Measurements from ENCODE around the gene CCDC192.

CCDC192 gene

DNA sequence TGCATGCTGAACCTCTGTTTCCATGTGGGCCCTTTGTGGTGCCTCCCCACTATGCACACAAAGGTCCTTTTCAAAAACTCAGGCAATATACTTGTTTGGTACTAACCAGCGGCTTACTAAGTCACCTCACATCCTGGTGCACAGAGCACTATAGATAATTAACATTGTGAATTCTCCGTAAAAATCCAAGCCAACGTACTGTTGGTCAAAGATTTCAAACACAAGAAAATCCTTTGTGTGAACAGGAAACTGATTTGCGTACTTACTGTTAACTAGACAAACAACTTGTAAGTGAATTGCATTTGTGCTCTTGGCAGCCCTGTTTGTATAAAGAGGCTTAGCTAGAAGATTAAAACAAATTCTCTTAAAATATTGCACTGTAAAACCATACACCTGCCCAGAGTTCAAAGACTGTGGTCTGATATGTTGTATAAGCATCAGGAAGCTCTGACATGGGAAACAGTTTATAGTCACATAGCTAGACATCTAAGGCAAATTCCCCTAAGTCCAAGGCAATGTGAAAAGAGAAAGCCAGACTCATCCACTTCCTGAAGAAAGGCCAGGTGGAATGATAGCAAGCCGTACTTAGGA, 255.3 kb downstream of the CCDC192 start:
- Histone ChIP-seq H3K27ac (ENCODE audit: low read depth, low read length, severe bottlenecking) (no peak overlapping the region), H3K4me1 (ENCODE audit: control insufficient read depth, insufficient read depth, low read length, poor library complexity, severe bottlenecking) (peaks cover 4% of the 10 kb centered on the region), H3K4me3 (ENCODE audit: extremely low read depth, insufficient read depth, low read length, poor library complexity, severe bottlenecking) (no peak overlapping the region), H3K9me3 (ENCODE audit: control insufficient read depth, low read length) (no peaks in the 10 kb centered on the region), H3K36me3 (ENCODE audit: control insufficient read depth, insufficient read depth, low read length) (no peaks in the 10 kb centered on the region)
- WGBS, 2 experiments (ENCODE audit: insufficient coverage in 2 of 2): 100% methylated on average over 2 to 4 of the region's 5 CpGs

DNA sequence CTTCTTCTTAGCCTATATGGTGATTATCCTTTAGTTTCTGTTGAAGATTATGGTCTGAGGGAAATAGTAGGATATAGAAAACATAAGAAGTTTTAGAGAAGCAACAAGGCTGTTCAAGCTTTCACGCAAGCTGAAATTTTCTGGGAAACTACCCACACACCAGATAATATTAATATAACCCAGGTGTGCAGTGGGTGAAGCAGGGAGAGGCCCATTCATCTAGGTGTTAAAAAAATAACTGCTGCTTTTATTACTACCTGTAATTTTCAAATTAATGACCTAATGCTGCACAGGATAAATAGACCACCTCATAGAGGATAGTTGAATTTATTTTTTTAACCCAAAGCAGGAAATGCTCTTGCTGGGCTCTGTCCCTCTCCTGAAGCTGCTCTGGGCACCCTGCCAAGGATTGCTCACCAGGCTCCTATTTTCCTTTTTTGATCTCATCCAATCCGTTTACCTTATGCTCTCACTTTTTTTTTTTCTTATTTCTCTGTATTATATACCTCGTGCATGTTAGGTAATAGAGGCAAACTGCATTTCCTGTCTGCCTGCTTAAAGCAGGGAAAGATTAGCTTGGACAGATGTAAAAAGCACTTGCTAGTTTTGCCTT, 256.1 kb downstream of the CCDC192 start:
- no CpG with 5 or more reads among the region's 3 CpGs for WGBS, 2 experiments (ENCODE audit: insufficient coverage in 2 of 2)
- H3K36me3 ChIP-seq (ENCODE audit: control insufficient read depth, insufficient read depth, low read length): no peaks in the 10 kb centered on the region

DNA sequence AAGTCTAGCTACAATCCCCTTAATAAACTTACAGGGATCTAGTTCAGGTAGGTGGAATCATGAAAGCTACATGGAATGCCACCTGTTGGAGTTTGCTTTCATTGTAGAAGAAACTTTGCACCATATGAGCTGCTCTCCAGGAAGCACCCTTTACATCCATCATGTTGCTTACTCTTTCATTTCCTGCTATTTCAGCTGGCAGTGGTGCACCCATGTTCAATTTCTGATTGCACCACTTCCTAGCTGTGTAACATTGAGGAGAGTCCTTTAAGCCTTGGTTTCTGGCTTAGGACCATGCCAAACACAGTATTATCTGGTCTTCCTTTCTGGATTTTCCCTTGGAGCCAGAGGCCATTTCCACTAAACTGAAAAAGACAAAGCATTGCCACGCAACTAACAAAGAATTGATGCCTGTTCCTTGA, 257.1 kb downstream of the CCDC192 start:
- Histone ChIP-seq H3K27ac (ENCODE audit: low read depth, low read length, severe bottlenecking) (no peak overlapping the region), H3K9me3 (ENCODE audit: control insufficient read depth, low read length) (no peaks in the 10 kb centered on the region), H3K4me1 (ENCODE audit: control insufficient read depth, insufficient read depth, low read length, poor library complexity, severe bottlenecking) (peaks cover 4% of the 10 kb centered on the region), H3K4me3 (ENCODE audit: extremely low read depth, insufficient read depth, low read length, poor library complexity, severe bottlenecking) (no peak overlapping the region), H3K36me3 (ENCODE audit: control insufficient read depth, insufficient read depth, low read length) (no peaks in the 10 kb centered on the region)
- 78% methylated on average over 1 of the region's 1 CpG for WGBS, 2 experiments (ENCODE audit: insufficient coverage in 2 of 2)

More for the DNA sequence above, 256.1 kb downstream of the CCDC192 start:
- H3K9me3 ChIP-seq (ENCODE audit: control insufficient read depth, low read length): no peaks in the 10 kb centered on the region
- peaks cover 4% of the 10 kb centered on the region for H3K4me1 ChIP-seq (ENCODE audit: control insufficient read depth, insufficient read depth, low read length, poor library complexity, severe bottlenecking)
- no peak overlapping the region for H3K27ac ChIP-seq (ENCODE audit: low read depth, low read length, severe bottlenecking)
- no peak overlapping the region for H3K4me3 ChIP-seq (ENCODE audit: extremely low read depth, insufficient read depth, low read length, poor library complexity, severe bottlenecking)

DNA sequence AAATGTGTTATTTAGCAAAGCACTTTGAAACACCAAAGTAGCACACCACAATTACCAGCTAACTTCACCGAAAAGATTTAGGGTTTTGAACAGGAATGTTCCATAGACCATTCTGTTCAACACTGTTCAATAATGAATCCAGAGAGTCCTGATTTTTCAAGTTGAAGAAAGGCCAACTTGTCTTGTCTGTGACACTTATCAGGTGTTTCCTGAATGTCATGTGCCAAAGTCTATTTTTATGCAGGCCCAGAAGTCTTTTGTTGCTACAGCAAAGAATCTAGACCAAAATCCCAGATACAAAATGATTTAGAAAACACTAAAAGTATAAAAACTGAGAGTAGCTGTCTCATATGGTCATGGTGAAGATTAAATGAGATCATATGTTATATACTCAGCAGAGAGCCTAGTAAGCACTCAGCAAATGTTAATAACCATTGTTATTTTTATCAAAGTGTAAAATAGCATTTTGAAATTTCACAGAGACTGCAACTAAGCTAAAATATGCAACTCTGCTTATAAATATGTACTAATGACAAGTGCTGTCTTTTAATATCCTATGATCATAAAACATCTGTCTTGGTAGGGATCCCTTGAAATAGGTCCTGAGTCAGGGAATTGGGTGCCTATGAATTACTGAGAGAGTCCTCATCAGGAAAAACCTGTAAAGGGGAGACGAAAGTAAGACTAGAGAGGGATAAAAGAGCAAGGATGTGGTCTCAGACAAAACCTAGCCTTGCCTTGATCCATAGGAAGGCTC, 258.0 kb downstream of the CCDC192 start:
- Histone ChIP-seq H3K36me3 (ENCODE audit: control insufficient read depth, insufficient read depth, low read length) (no peaks in the 10 kb centered on the region), H3K27ac (ENCODE audit: low read depth, low read length, severe bottlenecking) (no peak overlapping the region), H3K4me1 (ENCODE audit: control insufficient read depth, insufficient read depth, low read length, poor library complexity, severe bottlenecking) (peaks cover 4% of the 10 kb centered on the region), H3K9me3 (ENCODE audit: control insufficient read depth, low read length) (no peaks in the 10 kb centered on the region), H3K4me3 (ENCODE audit: extremely low read depth, insufficient read depth, low read length, poor library complexity, severe bottlenecking) (no peak overlapping the region)
- 90 to 92% methylated on average over 2 of the region's 2 CpGs for WGBS, 2 experiments (ENCODE audit: insufficient coverage in 2 of 2)

DNA sequence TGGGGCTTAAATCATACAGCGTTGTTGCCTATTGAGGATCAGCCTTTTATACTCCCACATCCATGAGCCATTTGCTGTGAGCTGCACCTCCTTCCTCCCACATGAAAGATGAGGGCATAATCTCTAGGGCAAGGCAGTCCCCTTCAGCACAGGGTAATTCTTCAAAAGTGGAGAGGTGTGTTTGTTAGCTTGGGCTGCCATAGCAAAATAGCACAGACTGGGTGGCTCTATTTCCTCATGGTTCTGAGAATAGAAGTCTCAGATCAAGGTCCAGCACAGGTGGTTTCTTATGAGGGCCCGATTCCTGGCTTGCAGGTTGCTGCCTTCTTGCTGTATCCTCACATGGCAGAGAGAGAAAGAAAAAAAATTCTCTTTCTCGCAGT, 258.6 kb downstream of the CCDC192 start:
- H3K9me3 ChIP-seq (ENCODE audit: control insufficient read depth, low read length): no peaks in the 10 kb centered on the region
- no peaks in the 10 kb centered on the region for H3K36me3 ChIP-seq (ENCODE audit: control insufficient read depth, insufficient read depth, low read length)
- 92 to 100% methylated on average over 1 to 2 of the region's 3 CpGs for WGBS, 2 experiments (ENCODE audit: insufficient coverage in 2 of 2)
- H3K4me1 ChIP-seq (ENCODE audit: control insufficient read depth, insufficient read depth, low read length, poor library complexity, severe bottlenecking): peaks cover 4% of the 10 kb centered on the region
- H3K27ac ChIP-seq (ENCODE audit: low read depth, low read length, severe bottlenecking): no peak overlapping the region
- H3K4me3 ChIP-seq (ENCODE audit: extremely low read depth, insufficient read depth, low read length, poor library complexity, severe bottlenecking): no peak overlapping the region

DNA sequence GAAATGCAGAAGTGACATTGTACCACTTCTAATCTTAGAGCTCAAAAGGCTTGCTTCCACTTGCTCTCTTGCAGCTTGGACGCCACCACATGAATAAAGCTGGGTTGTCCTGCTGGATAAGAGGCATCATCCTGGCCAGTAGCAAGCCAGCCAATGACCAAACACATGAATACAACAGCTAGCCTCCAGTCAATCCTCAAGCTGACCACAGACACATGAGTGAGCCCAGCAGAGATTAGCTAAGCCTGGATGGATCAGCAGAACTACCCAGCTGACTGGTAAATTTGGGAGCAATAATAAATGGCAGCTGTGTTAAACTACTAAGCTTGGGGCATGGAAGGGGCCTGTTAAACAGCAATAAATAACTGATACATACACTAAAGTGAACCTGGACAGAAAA, 259.3 kb downstream of the CCDC192 start:
- H3K27ac ChIP-seq (ENCODE audit: low read depth, low read length, severe bottlenecking): no peak overlapping the region
- H3K9me3 ChIP-seq (ENCODE audit: control insufficient read depth, low read length): no peaks in the 10 kb centered on the region
- 100% methylated on average over 1 of the region's 1 CpG; no CpG with 5 or more reads in 1 of the 2 experiments for WGBS, 2 experiments (ENCODE audit: insufficient coverage in 2 of 2)
- no peak overlapping the region for H3K4me3 ChIP-seq (ENCODE audit: extremely low read depth, insufficient read depth, low read length, poor library complexity, severe bottlenecking)
- peaks cover 4% of the 10 kb centered on the region for H3K4me1 ChIP-seq (ENCODE audit: control insufficient read depth, insufficient read depth, low read length, poor library complexity, severe bottlenecking)
- H3K36me3 ChIP-seq (ENCODE audit: control insufficient read depth, insufficient read depth, low read length): no peaks in the 10 kb centered on the region

DNA sequence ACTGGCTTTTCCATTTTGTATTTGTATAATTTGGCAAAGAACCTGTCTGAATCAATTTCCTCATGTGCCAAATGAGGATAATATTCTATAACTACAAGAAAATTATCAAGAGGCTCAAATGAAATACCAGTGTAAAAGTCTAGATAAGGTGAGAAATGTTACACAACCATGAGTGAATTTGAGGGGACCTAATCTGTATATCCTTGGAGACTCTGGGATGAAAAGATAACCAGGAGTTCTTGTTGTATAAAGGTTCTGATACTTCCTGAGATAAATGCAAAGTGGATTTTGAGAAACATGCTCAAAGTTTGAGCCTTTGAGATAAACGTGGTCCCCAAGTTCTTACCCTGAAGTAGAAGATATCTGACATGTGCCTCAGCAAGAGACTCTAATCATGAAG, 260.0 kb downstream of the CCDC192 start:
- Histone ChIP-seq H3K36me3 (ENCODE audit: control insufficient read depth, insufficient read depth, low read length) (no peaks in the 10 kb centered on the region), H3K27ac (ENCODE audit: low read depth, low read length, severe bottlenecking) (no peak overlapping the region), H3K4me1 (ENCODE audit: control insufficient read depth, insufficient read depth, low read length, poor library complexity, severe bottlenecking) (peaks cover 4% of the 10 kb centered on the region), H3K4me3 (ENCODE audit: extremely low read depth, insufficient read depth, low read length, poor library complexity, severe bottlenecking) (no peak overlapping the region), H3K9me3 (ENCODE audit: control insufficient read depth, low read length) (no peaks in the 10 kb centered on the region)
- 80% methylated on average over 1 of the region's 1 CpG; no CpG with 5 or more reads in 1 of the 2 experiments for WGBS, 2 experiments (ENCODE audit: insufficient coverage in 2 of 2)

DNA sequence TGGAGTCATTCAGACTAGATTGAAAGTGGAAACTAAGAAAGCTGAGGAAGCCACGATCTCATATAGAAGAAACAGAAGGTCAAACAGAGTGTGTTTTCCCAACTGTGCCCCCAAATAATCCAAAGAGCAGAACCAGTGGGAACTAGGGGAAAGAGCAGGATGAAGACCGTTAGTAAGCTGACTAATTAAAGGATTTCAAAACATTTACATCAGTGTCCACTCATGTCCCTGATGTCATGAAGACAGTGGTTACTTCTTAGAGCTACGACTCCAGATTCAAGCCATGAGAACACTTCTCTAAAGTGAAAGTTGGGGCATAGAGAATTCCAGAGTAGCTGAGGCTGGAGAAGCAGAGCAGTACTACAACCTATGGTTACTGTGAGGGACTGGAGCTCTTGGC, 260.7 kb downstream of the CCDC192 start:
- Histone ChIP-seq H3K9me3 (ENCODE audit: control insufficient read depth, low read length) (no peaks in the 10 kb centered on the region), H3K36me3 (ENCODE audit: control insufficient read depth, insufficient read depth, low read length) (no peaks in the 10 kb centered on the region), H3K27ac (ENCODE audit: low read depth, low read length, severe bottlenecking) (no peak overlapping the region), H3K4me1 (ENCODE audit: control insufficient read depth, insufficient read depth, low read length, poor library complexity, severe bottlenecking) (peaks cover under 1% of the 10 kb centered on the region), H3K4me3 (ENCODE audit: extremely low read depth, insufficient read depth, low read length, poor library complexity, severe bottlenecking) (no peak overlapping the region)
- WGBS, 2 experiments (ENCODE audit: insufficient coverage in 2 of 2): 100% methylated on average over 2 of the region's 3 CpGs

DNA sequence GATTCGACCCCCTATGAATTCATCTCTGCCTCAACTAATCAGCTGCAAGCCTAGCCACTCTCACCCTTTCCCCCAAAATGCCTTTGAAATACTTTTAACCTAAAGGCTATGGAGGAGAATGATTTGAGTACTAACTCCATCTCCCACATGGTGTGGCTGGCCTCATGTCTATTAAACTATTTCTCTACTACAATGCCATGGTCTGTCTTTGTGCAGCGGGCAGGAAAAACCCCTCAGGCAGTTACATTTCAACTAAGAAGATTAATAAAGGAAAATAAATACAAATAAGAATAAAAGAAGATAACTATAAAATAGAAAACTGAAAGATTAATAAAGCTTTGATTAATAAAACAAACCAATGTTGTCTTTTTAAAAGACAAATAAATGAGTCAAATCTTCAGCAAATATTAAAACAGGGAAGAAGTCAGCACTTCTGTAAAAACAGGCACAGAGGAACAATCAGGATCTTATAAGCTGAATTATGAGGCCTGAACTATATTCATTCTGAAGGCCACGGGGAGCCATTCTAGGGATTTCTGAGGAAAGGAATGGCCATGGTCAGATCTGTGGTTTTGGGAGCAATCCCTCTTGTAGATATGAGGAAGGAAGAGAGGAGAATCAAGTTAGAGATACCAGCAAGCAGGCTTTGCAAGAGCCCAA, 264.3 kb downstream of the CCDC192 start:
- H3K4me3 ChIP-seq (ENCODE audit: extremely low read depth, insufficient read depth, low read length, poor library complexity, severe bottlenecking): no peak overlapping the region
- no peaks in the 10 kb centered on the region for H3K36me3 ChIP-seq (ENCODE audit: control insufficient read depth, insufficient read depth, low read length)
- WGBS, 2 experiments (ENCODE audit: insufficient coverage in 2 of 2): 79% methylated on average over 1 of the region's 3 CpGs; no CpG with 5 or more reads in 1 of the 2 experiments

DNA sequence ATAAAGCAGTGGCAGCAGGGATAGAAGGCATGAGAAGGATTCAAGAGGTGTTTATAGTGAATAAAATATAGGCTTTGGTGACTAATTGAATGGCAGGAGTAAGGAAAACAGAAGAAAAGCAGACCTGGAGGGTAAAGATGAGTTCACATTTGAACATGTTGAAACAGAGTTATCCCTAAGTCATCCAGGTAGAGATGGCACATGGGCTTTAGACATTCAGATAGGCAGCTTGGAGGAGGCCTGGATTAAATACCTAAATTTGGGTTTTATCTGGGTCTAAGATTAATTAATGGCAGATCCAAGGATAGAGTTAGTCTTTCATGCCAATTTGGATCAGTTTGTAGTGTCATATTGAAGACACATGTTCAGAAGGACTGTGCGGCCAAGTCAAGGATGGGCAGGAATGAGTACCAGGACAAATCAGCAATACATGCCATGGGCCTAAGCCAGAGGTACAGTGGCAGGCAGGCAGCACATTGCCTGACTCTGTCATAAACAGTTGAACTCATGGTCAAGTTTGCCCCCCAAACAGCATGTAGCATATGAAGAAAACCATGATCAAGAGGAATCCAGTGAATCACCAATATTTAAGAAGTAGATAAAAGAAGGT, 264.9 kb downstream of the CCDC192 start:
- 87 to 100% methylated on average over 1 of the region's 1 CpG for WGBS, 2 experiments (ENCODE audit: insufficient coverage in 2 of 2)

More for the DNA sequence above, 264.3 kb downstream of the CCDC192 start:
- H3K27ac ChIP-seq (ENCODE audit: low read depth, low read length, severe bottlenecking): no peak overlapping the region
- no peaks in the 10 kb centered on the region for H3K9me3 ChIP-seq (ENCODE audit: control insufficient read depth, low read length)
- H3K4me1 ChIP-seq (ENCODE audit: control insufficient read depth, insufficient read depth, low read length, poor library complexity, severe bottlenecking): no peaks in the 10 kb centered on the region

More for the DNA sequence above, 264.9 kb downstream of the CCDC192 start:
- H3K4me3 ChIP-seq (ENCODE audit: extremely low read depth, insufficient read depth, low read length, poor library complexity, severe bottlenecking): no peak overlapping the region
- no peaks in the 10 kb centered on the region for H3K4me1 ChIP-seq (ENCODE audit: control insufficient read depth, insufficient read depth, low read length, poor library complexity, severe bottlenecking)
- no peak overlapping the region for H3K27ac ChIP-seq (ENCODE audit: low read depth, low read length, severe bottlenecking)
- no peaks in the 10 kb centered on the region for H3K36me3 ChIP-seq (ENCODE audit: control insufficient read depth, insufficient read depth, low read length)
- no peaks in the 10 kb centered on the region for H3K9me3 ChIP-seq (ENCODE audit: control insufficient read depth, low read length)

Measured in mesodermal cell (in vitro differentiated cells).